Measurements from ENCODE around the gene MYO16.

DNA sequence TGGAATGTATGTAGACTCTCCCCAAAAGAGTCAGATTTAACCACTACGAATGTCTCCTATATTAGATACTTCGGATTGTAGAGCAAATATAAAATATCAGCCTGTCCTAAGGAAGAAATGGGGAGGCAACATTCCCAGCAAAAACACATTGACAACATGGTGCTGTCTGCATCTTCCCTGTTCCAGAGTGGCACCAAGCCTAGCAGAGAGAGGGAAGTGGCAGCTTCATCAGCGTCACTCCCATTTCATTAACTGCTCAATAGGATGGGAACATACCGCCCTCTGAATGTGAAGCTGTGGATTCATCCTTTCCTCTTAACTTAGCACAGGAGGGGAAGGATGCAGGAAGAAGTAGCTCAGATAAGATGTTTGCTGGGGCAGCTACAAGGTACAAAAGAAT, 45.4 kb downstream of the MYO16 start:
- TF ChIP-seq SUZ12 (IDR thresholded peaks at IDR 0.05; ENCODE audit: extremely low read depth, insufficient read depth, insufficient read length) (no peak), ZNF274 (IDR thresholded peaks at IDR 0.05; ENCODE audit: low read depth, low read length) (no peak), YY1 (IDR thresholded peaks at IDR 0.05; ENCODE audit: insufficient read depth, insufficient read length) (no peak)
